Midbrain (tissue), 1 donor: ENCODE data around the gene RANBP9.

Source experiments
- DNase-seq: peaks from one replicate; lab custom pipeline; 2025; lab: John Stamatoyannopoulos, UW

RANBP9 gene

DNA sequence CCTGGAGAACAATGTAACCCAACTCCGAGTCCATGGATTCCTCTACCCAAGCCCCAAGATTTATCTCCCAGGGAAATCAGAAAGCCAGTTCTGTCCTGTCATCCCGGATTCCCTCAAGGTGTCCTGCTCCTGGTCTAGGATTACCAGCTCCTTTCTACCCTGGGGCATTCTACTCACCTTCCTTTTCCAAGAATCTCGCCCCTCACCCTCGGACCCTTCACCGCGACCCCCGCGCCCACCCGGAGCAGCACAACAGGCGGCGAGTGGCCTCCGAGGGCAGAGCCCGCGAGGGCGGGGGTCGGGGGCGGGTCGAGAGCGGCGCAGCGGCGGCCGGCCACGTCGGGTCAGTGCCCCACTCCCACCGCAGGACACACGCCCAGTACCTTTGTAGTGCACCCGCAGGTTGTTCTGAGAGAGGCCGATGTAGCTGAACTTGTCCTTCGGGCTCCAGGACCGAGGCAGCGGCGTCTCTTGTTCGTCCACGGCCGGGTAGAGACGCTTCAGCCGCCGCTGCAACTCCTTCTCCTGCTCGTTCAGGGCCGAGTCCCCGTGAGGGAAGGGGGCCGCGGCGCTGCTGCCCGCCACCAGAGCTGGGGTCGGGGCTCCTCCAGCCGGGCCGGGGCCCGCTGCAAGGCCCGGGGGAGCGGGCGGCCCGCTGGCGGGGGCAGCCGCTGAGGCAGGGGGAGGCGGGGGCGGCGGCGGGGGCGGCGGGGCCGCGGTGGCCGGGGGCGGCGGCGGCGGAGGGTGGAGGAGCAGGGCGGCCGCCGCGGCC lies 897 bp downstream of the RANBP9 start:
- DNase-seq = no peak

DNA sequence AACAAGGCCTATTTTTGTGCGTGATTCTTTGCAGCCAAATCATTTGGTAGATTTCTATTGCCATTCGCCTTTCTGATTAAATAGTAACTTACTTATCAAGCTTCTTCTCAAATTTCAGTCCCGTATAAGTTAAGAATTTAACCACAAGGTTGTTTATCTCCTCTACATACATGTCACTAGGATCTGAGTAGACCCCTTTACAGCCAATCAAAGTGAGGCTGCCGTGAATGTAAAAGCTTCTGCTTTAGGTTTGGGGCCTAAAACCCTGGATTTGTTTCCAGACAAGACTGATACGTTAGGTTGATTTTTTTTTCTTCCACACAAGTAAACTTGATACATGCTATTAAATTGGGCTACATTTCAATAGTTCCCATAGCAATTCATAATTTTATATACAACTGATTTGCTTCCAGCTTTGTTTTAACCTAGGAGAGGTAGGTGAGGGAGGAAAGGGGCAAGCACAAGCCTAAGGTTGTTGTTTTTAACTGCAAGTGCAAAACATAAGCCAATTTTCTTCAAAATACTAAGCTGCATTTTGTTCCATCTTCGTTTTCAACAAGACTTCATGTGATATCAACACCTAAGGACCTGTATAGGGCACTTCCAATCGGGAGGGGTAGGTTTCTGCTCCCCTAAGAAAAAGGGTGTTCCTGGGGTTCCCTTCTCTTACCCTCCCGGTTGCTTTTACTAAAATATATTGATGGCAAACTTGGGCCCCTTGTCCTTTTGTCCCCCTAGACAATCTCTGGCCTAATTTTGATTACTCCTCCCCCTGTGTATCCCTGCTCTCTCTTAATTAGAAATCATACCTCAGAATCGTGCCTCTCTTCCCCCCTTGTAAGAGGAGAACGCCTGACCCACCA lies 1.7 kb downstream of the RANBP9 start:
- peak; percentile 39 for DNase-seq

GRCh38 chr6:13708736-13709135 lies 2.9 kb downstream of the RANBP9 start:
- DNase-seq = no peak

- DNase-seq = no peak
These were observed 8.1 kb downstream of the RANBP9 start for GRCh38 chr6:13703496-13703895.

DNA sequence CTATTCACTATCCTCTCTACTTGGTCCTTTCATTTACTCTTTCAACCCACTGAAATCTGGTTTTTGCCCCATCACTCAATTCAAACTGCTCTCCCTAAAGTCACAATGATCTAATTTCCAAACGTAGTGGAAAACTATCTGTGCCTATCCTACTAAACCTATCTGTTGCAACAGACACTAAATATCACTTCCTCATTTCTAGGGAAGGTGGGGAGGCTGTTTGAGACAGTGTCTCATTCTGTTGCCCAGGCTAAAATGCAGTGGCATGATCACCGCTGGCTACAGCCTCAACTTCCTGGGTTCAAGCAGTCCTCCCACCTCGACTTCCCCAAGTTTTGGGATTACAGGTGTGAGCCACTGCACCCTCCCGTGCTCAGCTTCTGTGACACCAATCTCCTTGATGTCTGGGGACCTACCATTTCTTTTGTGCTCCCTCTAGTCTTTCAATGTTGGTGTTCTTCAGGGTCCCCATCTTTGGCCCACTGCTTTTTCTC lies 8.8 kb downstream of the RANBP9 start:
- no peak for DNase-seq

DNA sequence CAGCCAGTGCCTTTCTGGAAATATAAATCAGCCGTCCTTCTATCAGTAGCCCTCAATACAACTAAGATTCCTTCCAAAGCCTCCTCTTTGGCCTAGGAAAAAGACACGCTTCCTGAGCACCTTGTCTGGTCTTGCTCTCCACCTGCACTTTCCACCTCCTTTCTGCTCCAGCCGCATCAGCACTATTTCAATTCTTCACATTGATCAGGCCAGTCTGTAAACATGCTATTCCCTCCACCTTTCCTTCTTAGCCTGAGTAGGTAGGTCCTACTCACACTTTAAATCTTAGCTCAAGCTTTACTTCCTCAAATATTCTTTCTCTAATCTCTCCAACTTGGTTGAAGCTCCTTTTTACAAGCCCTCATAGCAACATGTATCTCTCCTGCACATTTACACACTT lies 11.4 kb downstream of the RANBP9 start:
- DNase-seq = no peak

GRCh38 chr6:13698715-13699114 lies 12.9 kb downstream of the RANBP9 start:
- no peak for DNase-seq

GRCh38 chr6:13697857-13698256 lies 13.8 kb downstream of the RANBP9 start:
- no peak for DNase-seq

GRCh38 chr6:13696226-13696625 lies 15.4 kb downstream of the RANBP9 start:
- DNase-seq = no peak

DNA sequence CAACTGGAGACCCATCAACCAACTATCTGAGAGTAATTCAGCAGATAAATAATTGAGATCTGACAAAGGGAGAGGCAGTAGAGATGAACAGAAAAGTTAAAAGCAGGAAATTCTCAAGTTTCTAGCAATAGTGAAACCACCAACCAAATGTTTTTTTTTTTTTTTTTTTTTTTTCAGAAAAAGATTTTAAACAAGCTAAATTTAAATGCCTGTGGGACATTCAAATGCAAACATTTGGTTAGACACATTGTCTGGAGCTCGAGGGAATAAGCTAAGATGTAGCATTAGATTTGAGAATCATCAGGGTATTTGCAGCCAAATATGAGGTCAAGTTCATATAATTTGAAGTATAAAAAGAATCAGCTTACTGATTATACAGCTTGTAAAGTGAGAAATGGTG lies 16.4 kb downstream of the RANBP9 start:
- DNase-seq = no peak

- no peak for DNase-seq
These were observed 17.1 kb downstream of the RANBP9 start for GRCh38 chr6:13694562-13694961.

GRCh38 chr6:13689511-13690256 lies 22.0 kb downstream of the RANBP9 start:
- DNase-seq = no peak

GRCh38 chr6:13688692-13689196 lies 22.9 kb downstream of the RANBP9 start:
- DNase-seq = no peak

- no peak for DNase-seq
These were observed 23.7 kb downstream of the RANBP9 start for GRCh38 chr6:13687917-13688351.

- DNase-seq = no peak
These were observed 26.8 kb downstream of the RANBP9 start for GRCh38 chr6:13684855-13685254.

DNA sequence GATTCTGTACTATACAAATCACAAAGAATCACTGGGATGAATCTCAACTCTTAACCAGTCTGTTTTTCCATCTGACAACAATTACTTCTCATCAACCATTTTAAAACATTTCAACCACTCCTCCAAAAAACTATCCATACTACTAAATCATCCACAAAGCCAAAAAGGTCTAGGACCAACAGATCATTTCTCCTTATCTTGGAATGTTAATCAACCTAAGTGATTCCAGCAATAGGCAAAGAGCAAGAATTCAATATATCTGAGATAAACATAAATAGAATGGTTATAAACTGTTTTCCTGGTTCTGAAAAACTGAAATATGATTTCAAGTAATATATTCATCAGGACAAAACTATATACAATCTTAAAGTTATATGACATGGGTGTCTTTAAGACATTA lies 28.6 kb downstream of the RANBP9 start:
- DNase-seq = no peak

GRCh38 chr6:13682346-13682745 lies 29.3 kb downstream of the RANBP9 start:
- DNase-seq = no peak

DNA sequence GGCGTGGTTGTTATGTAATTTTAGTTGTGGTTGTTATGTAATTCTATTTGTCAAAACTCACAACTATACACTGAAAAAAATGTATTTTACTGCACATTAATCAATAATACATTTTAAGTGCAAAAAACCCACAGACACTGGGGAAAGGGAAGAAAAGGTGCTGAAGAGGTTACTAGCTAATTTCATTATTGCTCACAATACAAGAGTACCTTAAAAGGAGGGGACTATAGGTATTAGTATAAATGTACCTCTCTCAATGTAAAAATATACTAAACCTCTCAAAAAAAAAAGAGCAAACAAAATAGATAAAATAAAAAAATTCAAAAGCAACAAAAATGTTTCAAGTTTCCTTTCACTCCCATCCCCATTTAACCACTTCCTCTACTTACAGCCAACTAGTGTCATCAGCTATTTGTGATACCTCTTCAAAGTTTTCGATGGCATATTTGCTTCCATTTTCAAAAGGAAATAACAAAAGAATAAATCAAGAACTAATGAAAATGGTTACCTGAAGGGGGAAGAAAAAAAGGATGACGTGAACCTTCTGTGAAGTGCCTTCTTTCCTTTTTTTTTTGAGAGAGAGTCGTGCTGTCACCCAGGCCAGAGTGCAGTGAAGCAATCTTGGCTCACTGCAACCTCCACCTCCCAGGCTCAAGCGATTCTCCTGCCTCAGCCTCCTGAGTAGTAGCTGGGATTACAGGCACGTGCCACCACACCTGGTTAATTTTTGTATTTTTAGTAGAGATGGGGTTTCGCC lies 30.2 kb downstream of the RANBP9 start:
- DNase-seq = no peak

GRCh38 chr6:13680448-13680968 lies 31.1 kb downstream of the RANBP9 start:
- no peak for DNase-seq

DNA sequence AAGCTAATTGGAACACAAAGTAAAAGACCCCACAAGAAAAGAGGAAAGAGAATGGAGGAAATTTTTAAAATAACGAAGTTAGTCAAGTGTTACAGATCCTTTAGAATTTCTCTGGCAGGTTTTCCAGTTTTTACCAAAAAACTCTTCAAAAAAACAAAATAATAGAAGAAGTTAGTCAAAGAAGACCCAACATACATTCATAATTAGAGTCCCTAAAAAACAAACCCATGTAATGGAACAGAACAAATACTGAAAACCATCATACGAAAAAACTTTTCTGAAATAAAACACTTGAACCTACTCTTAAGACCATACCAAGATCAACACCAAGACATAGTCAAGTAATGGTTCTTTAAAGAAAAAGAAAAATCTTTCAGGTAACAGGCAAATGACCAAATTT lies 31.6 kb downstream of the RANBP9 start:
- no peak for DNase-seq
